GM12801 (cell line): ENCODE measurements around the gene RHO.

Experiments
- TF ChIP-seq, protein P1 (sequence below): IDR thresholded peaks from one replicate; pipeline ENCODE4 v1.5.1; 2011; ENCODE audit warnings: control low read depth; ENCODE audit not compliant: insufficient read length; ENCODE audit errors: extremely low read depth

RHO gene

DNA sequence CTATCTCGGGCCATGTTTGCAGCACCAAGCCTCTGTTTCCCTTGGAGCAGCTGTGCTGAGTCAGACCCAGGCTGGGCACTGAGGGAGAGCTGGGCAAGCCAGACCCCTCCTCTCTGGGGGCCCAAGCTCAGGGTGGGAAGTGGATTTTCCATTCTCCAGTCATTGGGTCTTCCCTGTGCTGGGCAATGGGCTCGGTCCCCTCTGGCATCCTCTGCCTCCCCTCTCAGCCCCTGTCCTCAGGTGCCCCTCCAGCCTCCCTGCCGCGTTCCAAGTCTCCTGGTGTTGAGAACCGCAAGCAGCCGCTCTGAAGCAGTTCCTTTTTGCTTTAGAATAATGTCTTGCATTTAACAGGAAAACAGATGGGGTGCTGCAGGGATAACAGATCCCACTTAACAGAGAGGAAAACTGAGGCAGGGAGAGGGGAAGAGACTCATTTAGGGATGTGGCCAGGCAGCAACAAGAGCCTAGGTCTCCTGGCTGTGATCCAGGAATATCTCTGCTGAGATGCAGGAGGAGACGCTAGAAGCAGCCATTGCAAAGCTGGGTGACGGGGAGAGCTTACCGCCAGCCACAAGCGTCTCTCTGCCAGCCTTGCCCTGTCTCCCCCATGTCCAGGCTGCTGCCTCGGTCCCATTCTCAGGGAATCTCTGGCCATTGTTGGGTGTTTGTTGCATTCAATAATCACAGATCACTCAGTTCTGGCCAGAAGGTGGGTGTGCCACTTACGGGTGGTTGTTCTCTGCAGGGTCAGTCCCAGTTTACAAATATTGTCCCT lies 1.2 kb downstream of the RHO start:
- TF ChIP-seq, protein P1, sequence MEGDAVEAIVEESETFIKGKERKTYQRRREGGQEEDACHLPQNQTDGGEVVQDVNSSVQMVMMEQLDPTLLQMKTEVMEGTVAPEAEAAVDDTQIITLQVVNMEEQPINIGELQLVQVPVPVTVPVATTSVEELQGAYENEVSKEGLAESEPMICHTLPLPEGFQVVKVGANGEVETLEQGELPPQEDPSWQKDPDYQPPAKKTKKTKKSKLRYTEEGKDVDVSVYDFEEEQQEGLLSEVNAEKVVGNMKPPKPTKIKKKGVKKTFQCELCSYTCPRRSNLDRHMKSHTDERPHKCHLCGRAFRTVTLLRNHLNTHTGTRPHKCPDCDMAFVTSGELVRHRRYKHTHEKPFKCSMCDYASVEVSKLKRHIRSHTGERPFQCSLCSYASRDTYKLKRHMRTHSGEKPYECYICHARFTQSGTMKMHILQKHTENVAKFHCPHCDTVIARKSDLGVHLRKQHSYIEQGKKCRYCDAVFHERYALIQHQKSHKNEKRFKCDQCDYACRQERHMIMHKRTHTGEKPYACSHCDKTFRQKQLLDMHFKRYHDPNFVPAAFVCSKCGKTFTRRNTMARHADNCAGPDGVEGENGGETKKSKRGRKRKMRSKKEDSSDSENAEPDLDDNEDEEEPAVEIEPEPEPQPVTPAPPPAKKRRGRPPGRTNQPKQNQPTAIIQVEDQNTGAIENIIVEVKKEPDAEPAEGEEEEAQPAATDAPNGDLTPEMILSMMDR = no peak

GRCh38 chr3:129530251-129530791 lies 1.9 kb downstream of the RHO start:
- TF ChIP-seq, protein P1 = no peak

DNA sequence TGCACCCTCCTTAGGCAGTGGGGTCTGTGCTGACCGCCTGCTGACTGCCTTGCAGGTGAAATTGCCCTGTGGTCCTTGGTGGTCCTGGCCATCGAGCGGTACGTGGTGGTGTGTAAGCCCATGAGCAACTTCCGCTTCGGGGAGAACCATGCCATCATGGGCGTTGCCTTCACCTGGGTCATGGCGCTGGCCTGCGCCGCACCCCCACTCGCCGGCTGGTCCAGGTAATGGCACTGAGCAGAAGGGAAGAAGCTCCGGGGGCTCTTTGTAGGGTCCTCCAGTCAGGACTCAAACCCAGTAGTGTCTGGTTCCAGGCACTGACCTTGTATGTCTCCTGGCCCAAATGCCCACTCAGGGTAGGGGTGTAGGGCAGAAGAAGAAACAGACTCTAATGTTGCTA lies 2.4 kb downstream of the RHO start:
- TF ChIP-seq, protein P1 = no peak

GRCh38 chr3:129531699-129532098 lies 3.3 kb downstream of the RHO start:
- TF ChIP-seq, protein P1 = no peak

DNA sequence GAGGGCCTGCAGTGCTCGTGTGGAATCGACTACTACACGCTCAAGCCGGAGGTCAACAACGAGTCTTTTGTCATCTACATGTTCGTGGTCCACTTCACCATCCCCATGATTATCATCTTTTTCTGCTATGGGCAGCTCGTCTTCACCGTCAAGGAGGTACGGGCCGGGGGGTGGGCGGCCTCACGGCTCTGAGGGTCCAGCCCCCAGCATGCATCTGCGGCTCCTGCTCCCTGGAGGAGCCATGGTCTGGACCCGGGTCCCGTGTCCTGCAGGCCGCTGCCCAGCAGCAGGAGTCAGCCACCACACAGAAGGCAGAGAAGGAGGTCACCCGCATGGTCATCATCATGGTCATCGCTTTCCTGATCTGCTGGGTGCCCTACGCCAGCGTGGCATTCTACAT lies 3.8 kb downstream of the RHO start:
- TF ChIP-seq, protein P1 = no peak

- TF ChIP-seq, protein P1 = no peak
Measured at GRCh38 chr3:129533406-129533805, 5.0 kb downstream of the RHO start.

DNA sequence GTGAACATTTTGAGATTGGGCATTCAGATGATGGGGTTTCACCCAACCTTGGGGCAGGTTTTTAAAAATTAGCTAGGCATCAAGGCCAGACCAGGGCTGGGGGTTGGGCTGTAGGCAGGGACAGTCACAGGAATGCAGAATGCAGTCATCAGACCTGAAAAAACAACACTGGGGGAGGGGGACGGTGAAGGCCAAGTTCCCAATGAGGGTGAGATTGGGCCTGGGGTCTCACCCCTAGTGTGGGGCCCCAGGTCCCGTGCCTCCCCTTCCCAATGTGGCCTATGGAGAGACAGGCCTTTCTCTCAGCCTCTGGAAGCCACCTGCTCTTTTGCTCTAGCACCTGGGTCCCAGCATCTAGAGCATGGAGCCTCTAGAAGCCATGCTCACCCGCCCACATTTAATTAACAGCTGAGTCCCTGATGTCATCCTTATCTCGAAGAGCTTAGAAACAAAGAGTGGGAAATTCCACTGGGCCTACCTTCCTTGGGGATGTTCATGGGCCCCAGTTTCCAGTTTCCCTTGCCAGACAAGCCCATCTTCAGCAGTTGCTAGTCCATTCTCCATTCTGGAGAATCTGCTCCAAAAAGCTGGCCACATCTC lies 6.1 kb downstream of the RHO start:
- TF ChIP-seq, protein P1 = no peak
